ENCODE measurements around the gene SDK2.

- TF ChIP-seq, protein P1, sequence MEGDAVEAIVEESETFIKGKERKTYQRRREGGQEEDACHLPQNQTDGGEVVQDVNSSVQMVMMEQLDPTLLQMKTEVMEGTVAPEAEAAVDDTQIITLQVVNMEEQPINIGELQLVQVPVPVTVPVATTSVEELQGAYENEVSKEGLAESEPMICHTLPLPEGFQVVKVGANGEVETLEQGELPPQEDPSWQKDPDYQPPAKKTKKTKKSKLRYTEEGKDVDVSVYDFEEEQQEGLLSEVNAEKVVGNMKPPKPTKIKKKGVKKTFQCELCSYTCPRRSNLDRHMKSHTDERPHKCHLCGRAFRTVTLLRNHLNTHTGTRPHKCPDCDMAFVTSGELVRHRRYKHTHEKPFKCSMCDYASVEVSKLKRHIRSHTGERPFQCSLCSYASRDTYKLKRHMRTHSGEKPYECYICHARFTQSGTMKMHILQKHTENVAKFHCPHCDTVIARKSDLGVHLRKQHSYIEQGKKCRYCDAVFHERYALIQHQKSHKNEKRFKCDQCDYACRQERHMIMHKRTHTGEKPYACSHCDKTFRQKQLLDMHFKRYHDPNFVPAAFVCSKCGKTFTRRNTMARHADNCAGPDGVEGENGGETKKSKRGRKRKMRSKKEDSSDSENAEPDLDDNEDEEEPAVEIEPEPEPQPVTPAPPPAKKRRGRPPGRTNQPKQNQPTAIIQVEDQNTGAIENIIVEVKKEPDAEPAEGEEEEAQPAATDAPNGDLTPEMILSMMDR (IDR thresholded peaks at IDR 0.05): no peak
- no peak for TF ChIP-seq POLR2A (IDR thresholded peaks at IDR 0.05)
- no peak for TF ChIP-seq EP300 (IDR thresholded peaks at IDR 0.05)
- TF ChIP-seq POLR2AphosphoS5 (IDR thresholded peaks at IDR 0.05): no peak
Measured at GRCh38 chr17:73424571-73424970, 219.7 kb downstream of the SDK2 start.
